Astrocyte (in vitro differentiated cells and primary cell): ENCODE results near the gene CRADD. TPM values are rescaled to one million over a fixed set of nuclear protein-coding genes. Genes with fewer than 3 reads are reported as not detected.

Source experiments
- DNase-seq: peaks from one replicate; pipeline ENCODE4 v3.0.0-alpha.2; 2010; ENCODE audit warnings: low read depth
- FAIRE-seq: peaks from 2 replicates; lab custom pipeline; 2011; peaks lifted over from hg19 to GRCh38; lab: Jason Lieb, UNC
- H2AFZ ChIP-seq: 2 replicates; pipeline ENCODE4 v1.6.0; 2012; ENCODE audit warnings: low read depth, low read length, inconsistent platforms
- H3K27ac ChIP-seq: 2 replicates; pipeline ENCODE4 v1.5.1; 2011; ENCODE audit warnings: low read depth, low read length, inconsistent platforms
- H3K27me3 ChIP-seq: 2 replicates; pipeline ENCODE4 v1.6.0; 2011; ENCODE audit warnings: low read length, inconsistent platforms; ENCODE audit not compliant: insufficient read depth
- H3K36me3 ChIP-seq: 2 replicates; pipeline ENCODE4 v1.5.1; 2011; ENCODE audit warnings: low read length, inconsistent platforms; ENCODE audit not compliant: insufficient read depth
- H3K4me1 ChIP-seq: 2 replicates; pipeline ENCODE4 v1.5.1; 2011; ENCODE audit warnings: low read length, inconsistent platforms; ENCODE audit not compliant: insufficient read depth
- H3K4me2 ChIP-seq: 2 replicates; pipeline ENCODE4 v1.6.0; 2012; ENCODE audit warnings: low read length, inconsistent platforms
- H3K4me3 ChIP-seq: 2 replicates; pipeline ENCODE4 v1.5.1; 2011; ENCODE audit warnings: low read depth, mild to moderate bottlenecking, low read length, inconsistent platforms; ENCODE audit not compliant: insufficient read depth
- H3K79me2 ChIP-seq: 2 replicates; pipeline ENCODE4 v1.6.0; 2012; ENCODE audit warnings: mild to moderate bottlenecking, low read length, inconsistent platforms; ENCODE audit not compliant: insufficient read depth
- H3K9ac ChIP-seq: 2 replicates; pipeline ENCODE4 v1.6.0; 2012; ENCODE audit warnings: mild to moderate bottlenecking, low read length, inconsistent platforms
- H3K9me3 ChIP-seq: 2 replicates; pipeline ENCODE4 v1.5.1; 2012; ENCODE audit warnings: low read depth, mild to moderate bottlenecking, low read length, inconsistent platforms; ENCODE audit not compliant: insufficient read depth
- H4K20me1 ChIP-seq: 2 replicates; pipeline ENCODE4 v1.6.0; 2012; ENCODE audit warnings: low read length, inconsistent platforms; ENCODE audit not compliant: insufficient read depth
- H3K27ac Mint-ChIP-seq: one replicate; pipeline ENCODE4 v1.8.0; 2021; ENCODE audit warnings: mild to moderate bottlenecking, mixed read lengths; ENCODE audit not compliant: unreplicated experiment
- H3K27me3 Mint-ChIP-seq: one replicate; pipeline ENCODE4 v1.8.0; 2021; ENCODE audit warnings: low read depth, mixed read lengths; ENCODE audit not compliant: unreplicated experiment
- H3K36me3 Mint-ChIP-seq: one replicate; pipeline ENCODE4 v1.8.0; 2021; ENCODE audit warnings: low read depth, mixed read lengths; ENCODE audit not compliant: unreplicated experiment
- H3K4me1 Mint-ChIP-seq: one replicate; pipeline ENCODE4 v1.8.0; 2021; ENCODE audit warnings: low read depth, mixed read lengths; ENCODE audit not compliant: unreplicated experiment
- H3K4me3 Mint-ChIP-seq: one replicate; pipeline ENCODE4 v1.8.0; 2021; ENCODE audit warnings: mild to moderate bottlenecking, moderate library complexity, mixed read lengths; ENCODE audit not compliant: unreplicated experiment
- H3K9me3 Mint-ChIP-seq: one replicate; pipeline ENCODE4 v1.8.0; 2021; ENCODE audit warnings: mild to moderate bottlenecking, mixed read lengths; ENCODE audit not compliant: unreplicated experiment
- EZH2 ChIP-seq: IDR thresholded peaks from 2 replicates; pipeline ENCODE4 v1.6.1; 2012; ENCODE audit warnings: mild to moderate bottlenecking, low read length, inconsistent platforms; ENCODE audit not compliant: insufficient read depth
- total RNA-seq: library from RNA; stranded (reverse); gene quantifications from 2 replicates; pipeline ENCODE4 v1.2.1, GENCODE V29; 2021
- TF ChIP-seq, protein P1 (sequence below): IDR thresholded peaks from 2 replicates; pipeline ENCODE4 v1.5.1; 2011; ENCODE audit warnings: low read depth, mild to moderate bottlenecking, inconsistent platforms, low read length, moderate library complexity; ENCODE audit not compliant: insufficient read depth

The CRADD gene
- total RNA-seq, 1 donor from 2014 or later, result 8.8 TPM

DNA sequence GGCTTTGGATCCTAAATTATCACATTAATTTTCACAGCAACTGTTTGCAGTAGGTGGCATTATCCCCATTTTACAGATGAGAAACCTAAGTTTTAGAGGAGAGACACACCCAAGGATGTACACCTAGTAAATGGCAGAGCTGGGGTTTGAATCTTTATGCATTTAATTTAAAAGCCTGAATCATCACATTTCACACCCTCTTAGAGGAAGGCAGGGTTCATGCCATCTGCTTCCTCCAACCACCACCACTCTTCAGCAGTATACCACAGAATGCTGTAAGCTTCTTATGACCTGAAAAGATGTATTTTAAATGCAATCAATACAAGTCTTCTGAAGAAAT lies 90.3 kb downstream of the CRADD start:
- H3K79me2 ChIP-seq, result no peaks in the 10 kb centered on the region
- Mint-ChIP-seq H3K4me1 (peaks cover 5% of the 10 kb centered on the region), H3K27me3 (no peaks in the 10 kb centered on the region), H3K27ac (no peak overlapping the region), H3K9me3 (no peaks in the 10 kb centered on the region), H3K4me3 (no peak overlapping the region), H3K36me3 (no peaks in the 10 kb centered on the region)
- H4K20me1 ChIP-seq, result no peaks in the 10 kb centered on the region
- no peak overlapping the region for H3K4me2 ChIP-seq
- TF ChIP-seq, protein P1, sequence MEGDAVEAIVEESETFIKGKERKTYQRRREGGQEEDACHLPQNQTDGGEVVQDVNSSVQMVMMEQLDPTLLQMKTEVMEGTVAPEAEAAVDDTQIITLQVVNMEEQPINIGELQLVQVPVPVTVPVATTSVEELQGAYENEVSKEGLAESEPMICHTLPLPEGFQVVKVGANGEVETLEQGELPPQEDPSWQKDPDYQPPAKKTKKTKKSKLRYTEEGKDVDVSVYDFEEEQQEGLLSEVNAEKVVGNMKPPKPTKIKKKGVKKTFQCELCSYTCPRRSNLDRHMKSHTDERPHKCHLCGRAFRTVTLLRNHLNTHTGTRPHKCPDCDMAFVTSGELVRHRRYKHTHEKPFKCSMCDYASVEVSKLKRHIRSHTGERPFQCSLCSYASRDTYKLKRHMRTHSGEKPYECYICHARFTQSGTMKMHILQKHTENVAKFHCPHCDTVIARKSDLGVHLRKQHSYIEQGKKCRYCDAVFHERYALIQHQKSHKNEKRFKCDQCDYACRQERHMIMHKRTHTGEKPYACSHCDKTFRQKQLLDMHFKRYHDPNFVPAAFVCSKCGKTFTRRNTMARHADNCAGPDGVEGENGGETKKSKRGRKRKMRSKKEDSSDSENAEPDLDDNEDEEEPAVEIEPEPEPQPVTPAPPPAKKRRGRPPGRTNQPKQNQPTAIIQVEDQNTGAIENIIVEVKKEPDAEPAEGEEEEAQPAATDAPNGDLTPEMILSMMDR, result no peak
- TF ChIP-seq EZH2, result no peak
- H3K4me3 ChIP-seq, result no peak overlapping the region
- H2AFZ ChIP-seq, result no peak overlapping the region
- H3K27me3 ChIP-seq, result no peaks in the 10 kb centered on the region
- H3K9me3 ChIP-seq, result no peaks in the 10 kb centered on the region
- H3K27ac ChIP-seq, result no peak overlapping the region
- no peaks in the 10 kb centered on the region for H3K36me3 ChIP-seq
- DNase-seq (no peak), FAIRE-seq (no peak)
- no peaks in the 10 kb centered on the region for H3K4me1 ChIP-seq
- no peak overlapping the region for H3K9ac ChIP-seq

DNA sequence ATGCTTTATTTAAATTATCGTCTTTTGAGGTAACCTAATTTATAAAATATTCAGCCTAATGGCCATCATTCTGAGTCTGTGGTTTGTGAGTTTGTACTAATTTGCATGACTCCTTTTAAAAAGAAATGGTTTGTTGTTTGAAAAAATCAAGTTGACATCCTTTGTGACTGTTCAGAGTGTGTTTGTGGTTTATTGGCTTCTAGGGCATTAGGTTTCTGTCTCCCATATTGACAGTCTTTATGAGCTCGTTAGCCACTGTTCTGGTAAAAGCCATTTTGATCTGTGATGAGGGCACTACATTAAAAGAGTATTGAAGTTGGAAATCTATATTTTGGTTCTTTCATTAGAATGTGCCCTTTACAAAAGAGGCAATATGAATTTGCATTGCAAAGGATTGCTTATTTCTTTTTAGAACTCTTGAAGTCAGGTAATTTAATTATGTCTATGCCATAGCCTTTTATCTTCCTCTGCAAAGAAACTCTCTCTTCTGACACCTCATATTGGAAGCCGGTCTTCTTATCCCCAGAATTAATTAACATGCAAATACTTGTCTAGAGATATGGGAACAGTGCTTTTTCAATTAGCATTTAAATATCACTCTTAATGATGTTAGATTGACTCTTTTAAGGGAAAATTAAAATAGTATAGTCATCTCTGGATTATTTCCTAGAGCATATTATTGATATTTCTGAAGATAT lies 95.0 kb downstream of the CRADD start:
- Mint-ChIP-seq H3K9me3 (no peaks in the 10 kb centered on the region), H3K27me3 (no peaks in the 10 kb centered on the region), H3K27ac (no peak overlapping the region), H3K4me1 (peaks cover 10% of the 10 kb centered on the region), H3K4me3 (no peak overlapping the region), H3K36me3 (no peaks in the 10 kb centered on the region)
- Histone ChIP-seq H3K4me2 (no peak overlapping the region), H4K20me1 (no peaks in the 10 kb centered on the region), H3K79me2 (no peaks in the 10 kb centered on the region), H2AFZ (no peak overlapping the region), H3K4me1 (peaks cover 12% of the 10 kb centered on the region), H3K36me3 (no peaks in the 10 kb centered on the region), H3K9me3 (no peaks in the 10 kb centered on the region), H3K27me3 (no peaks in the 10 kb centered on the region), H3K27ac (no peak overlapping the region), H3K9ac (no peak overlapping the region), H3K4me3 (no peak overlapping the region)
- DNase-seq, result no peak
- no peak for TF ChIP-seq EZH2
- TF ChIP-seq, protein P1, result no peak
- peak; percentile 23 for FAIRE-seq

DNA sequence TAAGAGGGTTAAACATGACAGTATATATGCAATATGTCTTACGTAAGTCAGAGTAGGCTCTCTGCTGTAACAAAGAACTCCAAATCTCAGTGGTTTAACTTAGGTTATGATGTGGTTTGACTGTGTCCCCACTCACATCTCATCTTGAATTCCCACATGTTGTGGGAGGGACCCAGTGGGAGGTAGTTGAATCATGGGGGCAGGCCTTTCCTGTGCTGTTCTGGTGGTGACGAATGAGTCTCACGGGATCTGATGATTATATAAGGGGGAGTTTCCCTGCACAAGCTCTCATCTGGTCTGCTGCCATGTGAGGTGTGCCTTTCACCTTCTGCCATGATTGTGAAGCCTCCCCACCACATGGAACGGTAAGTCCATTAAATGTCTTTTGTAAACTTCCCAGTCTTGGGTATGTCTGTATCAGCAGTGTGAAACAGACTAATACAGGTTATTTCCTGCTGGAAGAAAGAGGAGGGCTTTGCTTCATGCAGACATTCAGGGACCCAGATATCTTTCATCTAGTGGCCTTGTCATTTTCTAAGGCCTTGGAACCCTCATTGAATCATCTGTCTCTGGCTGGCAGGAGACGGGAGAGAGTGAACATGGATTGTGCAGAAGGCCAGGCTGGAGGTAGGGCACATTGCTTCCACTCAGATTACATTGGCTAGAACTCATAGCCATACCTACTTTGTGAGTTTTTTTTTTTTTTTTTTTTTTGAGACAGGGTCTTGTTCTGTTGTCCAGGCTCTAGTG lies 96.1 kb downstream of the CRADD start:
- Histone ChIP-seq H4K20me1 (no peaks in the 10 kb centered on the region), H3K4me3 (no peak overlapping the region)
- TF ChIP-seq EZH2, result no peak
- TF ChIP-seq, protein P1, result no peak

More for the DNA sequence above, 96.1 kb downstream of the CRADD start:
- H3K4me2 ChIP-seq, result peak overlapping the region; percentile 4
- H3K27me3 ChIP-seq, result no peaks in the 10 kb centered on the region
- Mint-ChIP-seq H3K27ac (no peak overlapping the region), H3K9me3 (no peaks in the 10 kb centered on the region), H3K4me1 (peaks cover 20% of the 10 kb centered on the region), H3K36me3 (no peaks in the 10 kb centered on the region), H3K27me3 (no peaks in the 10 kb centered on the region), H3K4me3 (no peak overlapping the region)
- H2AFZ ChIP-seq, result no peak overlapping the region
- peaks cover 23% of the 10 kb centered on the region for H3K4me1 ChIP-seq
- peak; percentile 70 for DNase-seq
- H3K27ac ChIP-seq, result peak overlapping the region; percentile 3
- no peaks in the 10 kb centered on the region for H3K9me3 ChIP-seq
- FAIRE-seq, result no peak
- no peaks in the 10 kb centered on the region for H3K79me2 ChIP-seq
- H3K36me3 ChIP-seq, result no peaks in the 10 kb centered on the region
- no peak overlapping the region for H3K9ac ChIP-seq
